ENCODE results near the gene SERPINA10.
"Not testable (repeated sequence)": the region's sequence is repeated elsewhere in the genome, so short reads cannot be mapped to it uniquely, and the experiment has no call there.

The SERPINA10 gene

GRCh38 chr14:94306047-94306978, 13.2 kb upstream of the SERPINA10 start:
- no peak overlapping the region for H3K27ac ChIP-seq
- peaks cover 4 to 20% (median 13%) of the 10 kb centered on the region in 11 experiments; a peak in 13 of 22 replicates for H3K9me3 ChIP-seq (replicated peaks in 1 of 11)
- no peaks in the 10 kb centered on the region for H3K36me3 ChIP-seq
- H4K20me1 ChIP-seq = no peaks in the 10 kb centered on the region
- no peak overlapping the region for H3K4me2 ChIP-seq
- no peaks in the 10 kb centered on the region for H3K4me1 ChIP-seq
- H3K27me3 ChIP-seq = no peaks in the 10 kb centered on the region
- no peak for TF ChIP-seq Cebpa-rat (IDR thresholded peaks at IDR 0.05)
- H3K9ac ChIP-seq = no peak overlapping the region
- no peak overlapping the region for H3K4me3 ChIP-seq

GRCh38 chr14:94305620-94306019, 12.6 kb upstream of the SERPINA10 start:
- Histone ChIP-seq H3K27ac (no peak overlapping the region), H3K4me1 (no peaks in the 10 kb centered on the region), H3K9ac (no peak overlapping the region), H4K20me1 (no peaks in the 10 kb centered on the region), H3K9me3 (replicated peaks in 1 of 11) (peaks cover 4 to 20% (median 13%) of the 10 kb centered on the region in 11 experiments; a peak in 15 of 22 replicates), H3K4me2 (no peak overlapping the region), H3K27me3 (no peaks in the 10 kb centered on the region), H3K36me3 (no peaks in the 10 kb centered on the region), H3K4me3 (no peak overlapping the region)
- no peak for TF ChIP-seq Cebpa-rat (IDR thresholded peaks at IDR 0.05)

GRCh38 chr14:94304243-94304642, 11.2 kb upstream of the SERPINA10 start:
- Histone ChIP-seq H3K4me3 (no peak overlapping the region), H3K9me3 (replicated peaks in 1 of 11) (peaks cover 9 to 27% (median 14%) of the 10 kb centered on the region in 11 experiments; a peak in 16 of 22 replicates)

GRCh38 chr14:94303111-94303510, 10.0 kb upstream of the SERPINA10 start:
- TF ChIP-seq Cebpa-rat (IDR thresholded peaks at IDR 0.05) = no peak
- Histone ChIP-seq H4K20me1 (no peaks in the 10 kb centered on the region), H3K4me3 (no peak overlapping the region), H3K4me1 (no peaks in the 10 kb centered on the region), H3K27me3 (no peaks in the 10 kb centered on the region), H3K9me3 (replicated peaks in 1 of 11) (peaks cover 9 to 26% (median 15%) of the 10 kb centered on the region in 11 experiments; a peak in 18 of 22 replicates), H3K36me3 (no peaks in the 10 kb centered on the region), H3K27ac (no peak overlapping the region), H3K9ac (no peak overlapping the region), H3K4me2 (no peak overlapping the region)

More at GRCh38 chr14:94304243-94304642, 11.2 kb upstream of the SERPINA10 start:
- H3K4me2 ChIP-seq = no peak overlapping the region
- no peaks in the 10 kb centered on the region for H3K36me3 ChIP-seq
- no peak overlapping the region for H3K9ac ChIP-seq
- H3K4me1 ChIP-seq = no peaks in the 10 kb centered on the region
- TF ChIP-seq Cebpa-rat (IDR thresholded peaks at IDR 0.05) = no peak
- H3K27me3 ChIP-seq = no peaks in the 10 kb centered on the region
- H3K27ac ChIP-seq = no peak overlapping the region
- H4K20me1 ChIP-seq = no peaks in the 10 kb centered on the region

GRCh38 chr14:94298130-94298529, 5.1 kb upstream of the SERPINA10 start:
- Histone ChIP-seq H3K36me3 (no peaks in the 10 kb centered on the region), H4K20me1 (no peaks in the 10 kb centered on the region), H3K9me3 (replicated peaks in 1 of 11) (peaks cover 0 to 26% (median 12%) of the 10 kb centered on the region in 11 experiments; a peak in 14 of 22 replicates), H3K4me3 (no peak overlapping the region), H3K27me3 (no peaks in the 10 kb centered on the region), H3K9ac (no peak overlapping the region), H3K27ac (no peak overlapping the region), H3K4me2 (no peak overlapping the region), H3K4me1 (no peaks in the 10 kb centered on the region)
- no peak for TF ChIP-seq Cebpa-rat (IDR thresholded peaks at IDR 0.05)

- H3K4me2 ChIP-seq = peak overlapping the region in 1 of 11 experiments; percentile 9; a peak in 1 of 22 replicates
- not testable (repeated sequence) for H3K27ac ChIP-seq
Measured at GRCh38 chr14:94296181-94296545, 3.1 kb upstream of the SERPINA10 start.

GRCh38 chr14:94295360-94296180, 2.5 kb upstream of the SERPINA10 start:
- Histone ChIP-seq H3K4me2 (peak overlapping the region in 1 of 11 experiments; percentile 9; a peak in 1 of 22 replicates), H4K20me1 (no peaks in the 10 kb centered on the region; a peak in 1 of 22 replicates), H3K27me3 (no peaks in the 10 kb centered on the region), H3K4me1 (no peaks in the 10 kb centered on the region), H3K4me3 (no peak overlapping the region), H3K36me3 (no peaks in the 10 kb centered on the region), H3K27ac (no peak overlapping the region), H3K9ac (no peak overlapping the region), H3K9me3 (replicated peaks in 1 of 11) (peaks cover 0 to 22% (median 7%) of the 10 kb centered on the region in 11 experiments; a peak in 11 of 22 replicates)
- TF ChIP-seq Cebpa-rat (IDR thresholded peaks at IDR 0.05) = no peak

More at GRCh38 chr14:94296181-94296545, 3.1 kb upstream of the SERPINA10 start:
- not testable (repeated sequence) for H3K27me3 ChIP-seq, H3K4me1 ChIP-seq, H4K20me1 ChIP-seq, H3K9ac ChIP-seq, H3K4me3 ChIP-seq, H3K36me3 ChIP-seq
- peaks cover 0 to 22% (median 8%) of the 10 kb centered on the region in 11 experiments; a peak in 11 of 22 replicates for H3K9me3 ChIP-seq (replicated peaks in 1 of 11)

GRCh38 chr14:94293578-94293924, 483 bp upstream of the SERPINA10 start:
- H3K9ac ChIP-seq = no peak overlapping the region
- no peak overlapping the region for H3K4me2 ChIP-seq
- no peak overlapping the region for H3K4me3 ChIP-seq
- no peaks in the 10 kb centered on the region for H3K36me3 ChIP-seq
- no peak for TF ChIP-seq Cebpa-rat (IDR thresholded peaks at IDR 0.05)
- peaks cover 0 to 12% (median 0%) of the 10 kb centered on the region in 11 experiments; a peak in 5 of 22 replicates for H3K9me3 ChIP-seq (replicated peaks in 1 of 11)
- no peak overlapping the region for H3K27ac ChIP-seq
- H3K4me1 ChIP-seq = no peaks in the 10 kb centered on the region
- H4K20me1 ChIP-seq = no peaks in the 10 kb centered on the region; a peak in 1 of 22 replicates
- H3K27me3 ChIP-seq = no peaks in the 10 kb centered on the region

- no peaks in the 10 kb centered on the region; a peak in 1 of 22 replicates for H4K20me1 ChIP-seq
- H3K27ac ChIP-seq = no peak overlapping the region
- no peak overlapping the region for H3K9ac ChIP-seq
- peaks cover 0 to 6% (median 0%) of the 10 kb centered on the region in 11 experiments; a peak in 3 of 22 replicates for H3K9me3 ChIP-seq (replicated peaks in 1 of 11)
- H3K4me2 ChIP-seq = no peak overlapping the region
- H3K27me3 ChIP-seq = no peaks in the 10 kb centered on the region
- H3K4me1 ChIP-seq = no peaks in the 10 kb centered on the region
- no peak for TF ChIP-seq Cebpa-rat (IDR thresholded peaks at IDR 0.05)
- no peak overlapping the region for H3K4me3 ChIP-seq
- no peaks in the 10 kb centered on the region for H3K36me3 ChIP-seq
Measured at GRCh38 chr14:94292526-94292871, 569 bp downstream of the SERPINA10 start.
